Panc1 (cell line): Measurements from ENCODE around the gene SLC12A7. TPM values are rescaled to one million over a fixed set of nuclear protein-coding genes. Genes with fewer than 3 reads are reported as not detected.

Experiments
- ATAC-seq: fragments of 200-7000 bp; cut with Tn5 transposase; 2 replicates; pipeline ENCODE4 v1.9.1; 2020; ENCODE audit warnings: mild to moderate bottlenecking, moderate library complexity
- BruUV-seq: library from RNA; stranded (reverse); fragments of 400-500 nt; replicated peaks from 2 replicates; lab custom pipeline; 2021; lab: Mats Ljungman, UMichigan
- CTCF ChIA-PET: fragments of 300-600 bp; sonication (Branson Sonifier 250); formaldehyde crosslinking; loops from one replicate; lab custom pipeline; 2022; ENCODE audit warnings: antibody characterized with exemption; lab: Charles Lee
- POLR2A ChIA-PET: fragments of 300-600 bp; sonication (Branson Sonifier 250); formaldehyde crosslinking; loops from one replicate; lab custom pipeline; 2022; ENCODE audit warnings: antibody characterized with exemption; lab: Charles Lee
- DNase-seq: peaks from one replicate; pipeline ENCODE4 v3.0.0-alpha.2; 2010; ENCODE audit warnings: low read depth, low spot score
- H3K27ac ChIP-seq: 2 replicates; pipeline ENCODE4 v1.5.1; 2011; ENCODE audit warnings: mild to moderate bottlenecking, low read length, inconsistent platforms
- H3K27me3 ChIP-seq: fragments of 200-500 bp; sonication (Bioruptor generic); 2 replicates; pipeline ENCODE4 v1.6.0; 2014; ENCODE audit warnings: low read length, inconsistent platforms; ENCODE audit not compliant: control insufficient read depth, insufficient read depth
- H3K36me3 ChIP-seq: fragments of 200-500 bp; sonication (Bioruptor generic); 2 replicates; pipeline ENCODE4 v1.5.1; 2014; ENCODE audit warnings: inconsistent platforms, mild to moderate bottlenecking, low read length, moderate library complexity; ENCODE audit not compliant: control insufficient read depth, insufficient read depth
- H3K4me1 ChIP-seq: 2 replicates; pipeline ENCODE4 v1.5.1; 2011; ENCODE audit warnings: inconsistent platforms, mild to moderate bottlenecking, low read length, moderate library complexity; ENCODE audit not compliant: control insufficient read depth, insufficient read depth
- H3K4me3 ChIP-seq, 2 experiments: 2 replicates each; pipeline ENCODE4 v1.5.1; 2011 to 2012; ENCODE audit warnings: low read depth in 2 of 2, low read length in 2 of 2, mild to moderate bottlenecking in 2 of 2, inconsistent platforms in 1 of 2, moderate library complexity in 1 of 2
- H3K9me3 ChIP-seq: fragments of 200-500 bp; sonication (Bioruptor generic); 2 replicates; pipeline ENCODE4 v1.5.1; 2014; ENCODE audit warnings: low read depth, mild to moderate bottlenecking, inconsistent platforms, low read length, moderate library complexity; ENCODE audit not compliant: control insufficient read depth, insufficient read depth
- CTCF ChIP-seq: fragments of 450-650 bp; IDR thresholded peaks from 2 replicates; pipeline ENCODE4 v1.5.1; 2017; ENCODE audit warnings: mild to moderate bottlenecking
- POLR2AphosphoS5 ChIP-seq: IDR thresholded peaks from 2 replicates; pipeline ENCODE4 v1.6.1; 2012; ENCODE audit warnings: mild to moderate bottlenecking, low read depth, low read length, moderate library complexity
- REST ChIP-seq, 2 experiments: IDR thresholded peaks; 2 replicates each; pipeline ENCODE4 v1.6.1; 2011 to 2012; ENCODE audit warnings: low read depth in 2 of 2, control low read depth in 1 of 2, low read length in 1 of 2, mild to moderate bottlenecking in 1 of 2, moderate library complexity in 1 of 2; ENCODE audit not compliant: insufficient read depth in 1 of 2
- SIN3A ChIP-seq: IDR thresholded peaks from 2 replicates; pipeline ENCODE4 v1.6.1; 2012; ENCODE audit warnings: low read depth, mild to moderate bottlenecking, low read length, moderate library complexity, borderline replicate concordance; ENCODE audit not compliant: insufficient read depth
- TCF7L2 ChIP-seq: IDR thresholded peaks from 2 replicates; pipeline ENCODE4 v1.6.1; 2011; ENCODE audit warnings: mild to moderate bottlenecking, low read depth, low read length, inconsistent platforms
- in situ Hi-C: cut with HindIII; loops from 2 replicates; pipeline ENCODE4 v1.10.0; 2016; ENCODE audit warnings: low sequenced_read_pairs, low pct_unique_long_range_greater_than_20kb
- intact Hi-C: fragments of 100-400 bp; cut with micrococcal nuclease; formaldehyde crosslinking; loops from one replicate; pipeline ENCODE4 v1.10.0; 2022; ENCODE audit not compliant: unreplicated experiment
- total RNA-seq: library from RNA; stranded (reverse); gene quantifications from one replicate; pipeline ENCODE4 v1.2.1, GENCODE V29; 2021; ENCODE audit not compliant: unreplicated experiment

Gene SLC12A7
- total RNA-seq, 1 experiment from 2014 or later: 297 TPM

GRCh38 chr5:1081519-1081918 lies 30.3 kb downstream of the SLC12A7 start:
- TF ChIP-seq CTCF (no peak), TCF7L2 (no peak), REST (IDR thresholded peaks at IDR 0.05; ENCODE audit: insufficient read depth in 1 of 2, low read depth in 2 of 2, low read length in 1 of 2) (no peak), POLR2AphosphoS5 (no peak), SIN3A (no peak)
- H3K4me1 ChIP-seq: peaks cover 10% of the 10 kb centered on the region

GRCh38 chr5:1080432-1080831 lies 31.4 kb downstream of the SLC12A7 start:
- Histone ChIP-seq H3K27me3 (no peaks in the 10 kb centered on the region), H3K36me3 (peaks cover 5% of the 10 kb centered on the region), H3K4me1 (peaks cover 10% of the 10 kb centered on the region), H3K4me3 (no peak overlapping the region), H3K9me3 (no peaks in the 10 kb centered on the region), H3K27ac (peak overlapping the region; percentile 81)
- BruUV-seq: TSS peak; percentile 55
- intact Hi-C loops (no loop called here), in situ Hi-C loops (no loop called here)
- ChIA-PET POLR2A (no interaction called here), CTCF (no interaction called here)
- no peak for TF ChIP-seq SIN3A
- TF ChIP-seq CTCF: no peak
- no peak for TF ChIP-seq TCF7L2
- TF ChIP-seq POLR2AphosphoS5: no peak
- TF ChIP-seq REST (IDR thresholded peaks at IDR 0.05; ENCODE audit: insufficient read depth in 1 of 2, low read depth in 2 of 2, low read length in 1 of 2): no peak
- DNase-seq: no peak
- ATAC-seq: peak; percentile 46

More at GRCh38 chr5:1081519-1081918, 30.3 kb downstream of the SLC12A7 start:
- Histone ChIP-seq H3K36me3 (peaks cover 5% of the 10 kb centered on the region), H3K4me3 (no peak overlapping the region), H3K9me3 (no peaks in the 10 kb centered on the region), H3K27ac (peak overlapping the region; percentile 81; the same call in 1 of the 2 replicates), H3K27me3 (no peaks in the 10 kb centered on the region)
- CTCF ChIA-PET: no interaction called here
- DNase-seq (no peak), ATAC-seq (no peak)
- in situ Hi-C loops (no loop called here), intact Hi-C loops (no loop called here)
- POLR2A ChIA-PET: interaction anchor here (0.7 kb wide), 1 partner anchor 104 kb away, joined by 3 read pairs; no protein-coding TSS in a partner anchor
- no TSS peak for BruUV-seq
